Measurements from ENCODE around the gene HACD2.

- TF ChIP-seq, protein P1, sequence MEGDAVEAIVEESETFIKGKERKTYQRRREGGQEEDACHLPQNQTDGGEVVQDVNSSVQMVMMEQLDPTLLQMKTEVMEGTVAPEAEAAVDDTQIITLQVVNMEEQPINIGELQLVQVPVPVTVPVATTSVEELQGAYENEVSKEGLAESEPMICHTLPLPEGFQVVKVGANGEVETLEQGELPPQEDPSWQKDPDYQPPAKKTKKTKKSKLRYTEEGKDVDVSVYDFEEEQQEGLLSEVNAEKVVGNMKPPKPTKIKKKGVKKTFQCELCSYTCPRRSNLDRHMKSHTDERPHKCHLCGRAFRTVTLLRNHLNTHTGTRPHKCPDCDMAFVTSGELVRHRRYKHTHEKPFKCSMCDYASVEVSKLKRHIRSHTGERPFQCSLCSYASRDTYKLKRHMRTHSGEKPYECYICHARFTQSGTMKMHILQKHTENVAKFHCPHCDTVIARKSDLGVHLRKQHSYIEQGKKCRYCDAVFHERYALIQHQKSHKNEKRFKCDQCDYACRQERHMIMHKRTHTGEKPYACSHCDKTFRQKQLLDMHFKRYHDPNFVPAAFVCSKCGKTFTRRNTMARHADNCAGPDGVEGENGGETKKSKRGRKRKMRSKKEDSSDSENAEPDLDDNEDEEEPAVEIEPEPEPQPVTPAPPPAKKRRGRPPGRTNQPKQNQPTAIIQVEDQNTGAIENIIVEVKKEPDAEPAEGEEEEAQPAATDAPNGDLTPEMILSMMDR (IDR thresholded peaks at IDR 0.05; ENCODE audit: low read length), result no peak
- no peak for TF ChIP-seq EZH2 (optimal IDR thresholded peaks at IDR 0.05; ENCODE audit: low read depth, low read length)
These were observed 61.8 kb downstream of the HACD2 start for GRCh38 chr3:123523023-123523412.
